ENCODE measurements around the gene GFRA1. TPM values are rescaled to one million over a fixed set of nuclear protein-coding genes. Genes with fewer than 3 reads are reported as not detected.

The GFRA1 gene
- total and polyA plus RNA-seq, 8 donors: 0.29 to 83.2 (median 4.6) TPM

DNA sequence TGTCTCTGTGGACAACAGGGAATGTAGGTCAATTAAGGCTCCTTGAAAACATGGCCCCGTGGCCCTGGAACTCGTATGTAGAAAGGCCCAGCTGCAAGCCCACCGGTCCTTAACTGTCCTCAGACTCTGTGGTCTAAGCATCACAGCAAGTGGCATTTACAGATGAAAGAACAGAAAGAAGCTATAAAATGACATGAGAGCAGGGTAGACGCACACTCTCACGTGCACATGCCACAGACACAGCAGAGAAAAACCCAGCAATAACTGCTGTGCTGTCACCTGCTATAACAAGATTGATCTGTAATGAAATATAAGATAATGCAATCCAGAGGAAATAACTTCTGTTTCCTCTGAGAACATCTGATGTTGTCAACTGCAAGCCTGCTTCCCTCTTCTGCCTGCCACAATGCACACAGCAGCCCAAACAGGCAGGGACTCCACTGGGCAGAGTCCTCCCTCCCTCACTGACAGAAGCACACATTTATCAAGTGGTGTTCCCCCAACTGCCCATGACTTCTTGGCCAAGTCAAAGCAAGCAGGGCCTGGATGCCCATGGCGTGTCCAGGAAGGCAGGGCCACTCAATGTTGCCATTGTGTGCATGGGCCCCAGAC, 63.9 kb downstream of the GFRA1 start:
- WGBS, 5 donors: 74 to 90% (median 84%) methylated on average over 6 of the region's 6 CpGs
- peak in 1 of 2 donors; percentile 32 for DNase-seq
- Histone ChIP-seq H3K9me3 (no peaks in the 10 kb centered on the region), H3K27me3 (no peaks in the 10 kb centered on the region), H3K27ac (no peak overlapping the region), H3K4me1 (peaks cover 0 to 25% (median 8%) of the 10 kb centered on the region in 4 donors), H3K36me3 (no peaks in the 10 kb centered on the region), H3K4me3 (no peak overlapping the region)
- intact Hi-C loops (cut with DNase I; ENCODE audit: low total_unique reads): no loop called here
- TF ChIP-seq POLR2A (IDR thresholded peaks at IDR 0.05): no peak
- TF ChIP-seq EP300 (IDR thresholded peaks at IDR 0.05): no peak
- TF ChIP-seq POLR2AphosphoS5 (IDR thresholded peaks at IDR 0.05): no peak
- TF ChIP-seq, protein P1, sequence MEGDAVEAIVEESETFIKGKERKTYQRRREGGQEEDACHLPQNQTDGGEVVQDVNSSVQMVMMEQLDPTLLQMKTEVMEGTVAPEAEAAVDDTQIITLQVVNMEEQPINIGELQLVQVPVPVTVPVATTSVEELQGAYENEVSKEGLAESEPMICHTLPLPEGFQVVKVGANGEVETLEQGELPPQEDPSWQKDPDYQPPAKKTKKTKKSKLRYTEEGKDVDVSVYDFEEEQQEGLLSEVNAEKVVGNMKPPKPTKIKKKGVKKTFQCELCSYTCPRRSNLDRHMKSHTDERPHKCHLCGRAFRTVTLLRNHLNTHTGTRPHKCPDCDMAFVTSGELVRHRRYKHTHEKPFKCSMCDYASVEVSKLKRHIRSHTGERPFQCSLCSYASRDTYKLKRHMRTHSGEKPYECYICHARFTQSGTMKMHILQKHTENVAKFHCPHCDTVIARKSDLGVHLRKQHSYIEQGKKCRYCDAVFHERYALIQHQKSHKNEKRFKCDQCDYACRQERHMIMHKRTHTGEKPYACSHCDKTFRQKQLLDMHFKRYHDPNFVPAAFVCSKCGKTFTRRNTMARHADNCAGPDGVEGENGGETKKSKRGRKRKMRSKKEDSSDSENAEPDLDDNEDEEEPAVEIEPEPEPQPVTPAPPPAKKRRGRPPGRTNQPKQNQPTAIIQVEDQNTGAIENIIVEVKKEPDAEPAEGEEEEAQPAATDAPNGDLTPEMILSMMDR (IDR thresholded peaks at IDR 0.05): no peak

DNA sequence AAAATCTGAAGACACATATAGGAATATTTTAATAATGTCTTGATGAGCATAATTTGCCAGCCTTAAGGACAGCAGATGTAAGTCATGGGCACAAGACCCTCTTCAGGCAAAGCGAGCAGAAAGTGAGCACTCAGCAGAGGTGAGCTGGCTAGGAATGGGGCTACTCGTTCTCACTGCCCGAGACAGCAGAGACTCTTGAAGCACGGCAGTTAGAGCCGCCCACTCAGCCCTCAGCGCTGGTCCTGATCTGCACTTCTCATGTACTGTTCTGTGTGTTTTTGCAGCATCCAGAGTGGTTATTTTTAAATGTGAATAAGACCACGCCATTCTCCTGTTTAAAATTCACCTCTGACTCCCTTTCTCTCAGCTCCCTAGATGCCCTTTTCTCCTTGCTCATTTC, 65.3 kb downstream of the GFRA1 start:
- 86 to 93% (median 90%) methylated on average over 7 of the region's 7 CpGs for WGBS, 5 donors

GRCh38 chr10:116203661-116204060, 69.3 kb downstream of the GFRA1 start:
- Histone ChIP-seq H3K27ac (no peak overlapping the region), H3K27me3 (no peaks in the 10 kb centered on the region), H3K4me3 (no peak overlapping the region), H3K36me3 (no peaks in the 10 kb centered on the region), H3K4me1 (peaks cover 0 to 6% (median 0%) of the 10 kb centered on the region in 4 donors), H3K9me3 (no peaks in the 10 kb centered on the region)
- TF ChIP-seq POLR2A (IDR thresholded peaks at IDR 0.05): no peak
- TF ChIP-seq EP300 (IDR thresholded peaks at IDR 0.05): no peak
- TF ChIP-seq POLR2AphosphoS5 (IDR thresholded peaks at IDR 0.05): no peak
- TF ChIP-seq, protein P1 (IDR thresholded peaks at IDR 0.05): no peak
- no peak for DNase-seq
- intact Hi-C loops (cut with DNase I; ENCODE audit: low total_unique reads): no loop called here
- 78 to 92% (median 88%) methylated on average over 4 of the region's 4 CpGs for WGBS, 5 donors

More for the DNA sequence above, 65.3 kb downstream of the GFRA1 start:
- Histone ChIP-seq H3K9me3 (no peaks in the 10 kb centered on the region), H3K36me3 (no peaks in the 10 kb centered on the region), H3K27ac (no peak overlapping the region), H3K4me1 (peaks cover 0 to 25% (median 8%) of the 10 kb centered on the region in 4 donors), H3K4me3 (no peak overlapping the region), H3K27me3 (no peaks in the 10 kb centered on the region)
- no peak for DNase-seq
- TF ChIP-seq, protein P1 (IDR thresholded peaks at IDR 0.05): no peak
- TF ChIP-seq POLR2A (IDR thresholded peaks at IDR 0.05) (no peak), EP300 (IDR thresholded peaks at IDR 0.05) (no peak), POLR2AphosphoS5 (IDR thresholded peaks at IDR 0.05) (no peak)
- intact Hi-C loops (cut with DNase I; ENCODE audit: low total_unique reads): no loop called here

- no peaks in the 10 kb centered on the region for H3K4me1 ChIP-seq
- TF ChIP-seq EP300 (IDR thresholded peaks at IDR 0.05): no peak
- no peak for TF ChIP-seq POLR2AphosphoS5 (IDR thresholded peaks at IDR 0.05)
- TF ChIP-seq POLR2A (IDR thresholded peaks at IDR 0.05): no peak
- TF ChIP-seq, protein P1 (IDR thresholded peaks at IDR 0.05): no peak
- no peaks in the 10 kb centered on the region for H3K27me3 ChIP-seq
- no peaks in the 10 kb centered on the region for H3K36me3 ChIP-seq
- intact Hi-C loops (cut with DNase I; ENCODE audit: low total_unique reads): no loop called here
- 89 to 93% (median 91%) methylated on average over 7 of the region's 7 CpGs for WGBS, 5 donors
- no peak for DNase-seq
- no peaks in the 10 kb centered on the region for H3K9me3 ChIP-seq
- no peak overlapping the region for H3K4me3 ChIP-seq
- H3K27ac ChIP-seq: no peak overlapping the region
These were observed 71.2 kb downstream of the GFRA1 start for GRCh38 chr10:116201670-116202430.
